Measurements from ENCODE around the gene CLASP2.

GRCh38 chr3:33724256-33724655, 6.2 kb upstream of the CLASP2 start:
- TF ChIP-seq CTCF (conservative IDR thresholded peaks at IDR 0.05; ENCODE audit: low read depth, low read length) (no peak), POLR2A (IDR thresholded peaks at IDR 0.05; ENCODE audit: low read depth, low read length) (no peak), USF2 (IDR thresholded peaks at IDR 0.05; ENCODE audit: low read depth, low read length) (no peak), MXI1 (IDR thresholded peaks at IDR 0.05; ENCODE audit: borderline replicate concordance, low read depth, low read length) (no peak), ELK1 (IDR thresholded peaks at IDR 0.05; ENCODE audit: borderline replicate concordance, low read depth, low read length) (no peak), RAD21 (IDR thresholded peaks at IDR 0.05; ENCODE audit: low read length) (no peak), RFX5 (IDR thresholded peaks at IDR 0.05; ENCODE audit: low read depth, low read length) (no peak), RCOR1 (IDR thresholded peaks at IDR 0.05; ENCODE audit: insufficient replicate concordance, low read length) (no peak), CEBPB (IDR thresholded peaks at IDR 0.05; ENCODE audit: low read depth, low read length) (no peak), MAZ (IDR thresholded peaks at IDR 0.05; ENCODE audit: borderline replicate concordance, low read depth, low read length) (no peak)

Measured in IMR-90 (cell line).